CD4-positive, CD25-positive, alpha-beta regulatory T cell (primary cell): ENCODE measurements around the gene RBBP5. TPM values are rescaled to one million over a fixed set of nuclear protein-coding genes. Genes with fewer than 3 reads are reported as not detected.
A peak's percentile ranks its signal among the peaks of the same experiment; 100 is the strongest.

Source experiments
- ATAC-seq, 2 donors: fragments of 150-1000 bp; cut with Tn5 transposase; one replicate each; pipeline ENCODE4 v1.10.0; 2021; ENCODE audit warnings: low read depth in 2 of 2, moderate number of reproducible peaks in 2 of 2, moderate library complexity in 1 of 2
- DNase-seq, 3 donors: peaks; one replicate each; pipeline versions ENCODE4 v3.0.0 to v3.0.0-alpha.2; 2012 to 2022; ENCODE audit warnings: mixed read lengths in 1 of 3
- H3K27ac ChIP-seq: one replicate; pipeline ENCODE4 v1.7.0; 2013; ENCODE audit warnings: mild to moderate bottlenecking, low read length; ENCODE audit not compliant: insufficient read depth, poor library complexity, severe bottlenecking
- H3K27me3 ChIP-seq: one replicate; pipeline ENCODE4 v1.7.0; 2013; ENCODE audit warnings: low read length; ENCODE audit not compliant: control insufficient read depth, insufficient read depth
- H3K36me3 ChIP-seq: one replicate; pipeline ENCODE4 v1.7.0; 2013; ENCODE audit warnings: mild to moderate bottlenecking, low read length, moderate library complexity; ENCODE audit not compliant: control insufficient read depth, insufficient read depth
- H3K4me1 ChIP-seq: 2 replicates; pipeline ENCODE4 v1.7.0; 2013; ENCODE audit warnings: mild to moderate bottlenecking, low read length; ENCODE audit not compliant: insufficient read depth, control insufficient read depth, poor library complexity, severe bottlenecking
- H3K4me3 ChIP-seq: one replicate; pipeline ENCODE4 v1.7.0; 2013; ENCODE audit warnings: low read depth, mild to moderate bottlenecking, low read length, moderate library complexity
- H3K9me3 ChIP-seq, 2 experiments: 1 replicate in 1 of 2; 2 replicates in 1 of 2; pipeline ENCODE4 v1.7.0; 2013; ENCODE audit warnings: low read length in 2 of 2, mild to moderate bottlenecking in 1 of 2, moderate library complexity in 1 of 2; ENCODE audit not compliant: control insufficient read depth in 2 of 2
- H3K27ac Mint-ChIP-seq, 3 donors: one replicate each; pipeline ENCODE4 v1.8.0; 2020 to 2022; ENCODE audit warnings: mild to moderate bottlenecking in 3 of 3, mixed read lengths in 3 of 3, moderate library complexity in 2 of 3
- H3K27me3 Mint-ChIP-seq: one replicate; pipeline ENCODE4 v1.8.0; 2022; ENCODE audit warnings: mild to moderate bottlenecking, mixed read lengths
- H3K36me3 Mint-ChIP-seq: one replicate; pipeline ENCODE4 v1.8.0; 2020; ENCODE audit warnings: mixed read lengths
- H3K4me1 Mint-ChIP-seq, 4 donors: one replicate each; pipeline ENCODE4 v1.8.0; 2020 to 2022; ENCODE audit warnings: mixed read lengths in 4 of 4, mild to moderate bottlenecking in 1 of 4
- H3K4me3 Mint-ChIP-seq, 4 donors: one replicate each; pipeline ENCODE4 v1.8.0; 2020 to 2022; ENCODE audit warnings: mild to moderate bottlenecking in 4 of 4, mixed read lengths in 4 of 4, moderate library complexity in 3 of 4
- H3K9me3 Mint-ChIP-seq, 7 donors: one replicate each; pipeline ENCODE4 v1.8.0; 2020 to 2022; ENCODE audit warnings: mixed read lengths in 7 of 7, mild to moderate bottlenecking in 3 of 7, moderate library complexity in 2 of 7
- polyA plus RNA-seq, 4 donors: library from polyadenylated mRNA; unstranded; fragments of 300-500 nt; fragmentation: Illumina TruSeq; gene quantifications; one replicate each; pipeline ENCODE4 v1.2.3, GENCODE V29; 2021
- total RNA-seq: library from RNA; stranded (reverse); gene quantifications from one replicate; pipeline ENCODE4 v1.2.3, GENCODE V29; 2022

RBBP5 gene
- total and polyA plus RNA-seq, 5 donors from 2014 or later, result 18.5 to 26.5 (median 21.2) TPM

- no peaks in the 10 kb centered on the region for H3K9me3 Mint-ChIP-seq
- DNase-seq, result no peak
- peaks cover 9% of the 10 kb centered on the region for H3K27me3 Mint-ChIP-seq
- no peak overlapping the region for H3K4me3 Mint-ChIP-seq
- no peak for ATAC-seq
- H3K4me3 ChIP-seq, result no peak overlapping the region
- no peaks in the 10 kb centered on the region for H3K36me3 ChIP-seq
- H3K9me3 ChIP-seq, result no peaks in the 10 kb centered on the region
- H3K36me3 Mint-ChIP-seq, result no peaks in the 10 kb centered on the region
- no peaks in the 10 kb centered on the region for H3K27me3 ChIP-seq
- H3K4me1 Mint-ChIP-seq, result peaks cover 0 to 5% (median 0%) of the 10 kb centered on the region in 4 donors
- H3K27ac ChIP-seq, result no peak overlapping the region
- H3K27ac Mint-ChIP-seq, result peak overlapping the region in 1 of 3 donors; percentile 14
- peaks cover 4% of the 10 kb centered on the region for H3K4me1 ChIP-seq
Measured at GRCh38 chr1:205060746-205061145, 61.0 kb downstream of the RBBP5 start.

- H3K9me3 Mint-ChIP-seq, result no peaks in the 10 kb centered on the region
- DNase-seq, result no peak
- H3K27me3 Mint-ChIP-seq, result peaks cover 5% of the 10 kb centered on the region
- Histone ChIP-seq H3K9me3 (no peaks in the 10 kb centered on the region), H3K4me3 (no peak overlapping the region), H3K27ac (no peak overlapping the region), H3K4me1 (peaks cover 4% of the 10 kb centered on the region), H3K36me3 (no peaks in the 10 kb centered on the region), H3K27me3 (no peaks in the 10 kb centered on the region)
- no peak for ATAC-seq
- no peaks in the 10 kb centered on the region for H3K36me3 Mint-ChIP-seq
- no peak overlapping the region for H3K27ac Mint-ChIP-seq
- H3K4me1 Mint-ChIP-seq, result peaks cover 0 to 5% (median 0%) of the 10 kb centered on the region in 4 donors
- no peak overlapping the region for H3K4me3 Mint-ChIP-seq
Measured at GRCh38 chr1:205059660-205060059, 62.1 kb downstream of the RBBP5 start.

GRCh38 chr1:205058853-205059252, 62.9 kb downstream of the RBBP5 start:
- no peaks in the 10 kb centered on the region for H3K9me3 Mint-ChIP-seq
- no peak overlapping the region for H3K4me3 Mint-ChIP-seq
- DNase-seq, result no peak
- H3K27ac Mint-ChIP-seq, result no peak overlapping the region
- ATAC-seq, result no peak
- Histone ChIP-seq H3K9me3 (no peaks in the 10 kb centered on the region), H3K27me3 (no peaks in the 10 kb centered on the region), H3K36me3 (no peaks in the 10 kb centered on the region), H3K27ac (no peak overlapping the region), H3K4me3 (no peak overlapping the region), H3K4me1 (peaks cover 4% of the 10 kb centered on the region)
- no peaks in the 10 kb centered on the region for H3K36me3 Mint-ChIP-seq
- H3K27me3 Mint-ChIP-seq, result peaks cover 4% of the 10 kb centered on the region
- peaks cover 0 to 5% (median 0%) of the 10 kb centered on the region in 4 donors for H3K4me1 Mint-ChIP-seq

- Histone ChIP-seq H3K27ac (no peak overlapping the region), H3K4me3 (no peak overlapping the region), H3K36me3 (no peaks in the 10 kb centered on the region), H3K9me3 (no peaks in the 10 kb centered on the region), H3K27me3 (no peaks in the 10 kb centered on the region), H3K4me1 (peaks cover 4% of the 10 kb centered on the region)
- ATAC-seq (no peak), DNase-seq (no peak)
- no peaks in the 10 kb centered on the region for H3K9me3 Mint-ChIP-seq
- H3K27me3 Mint-ChIP-seq, result no peaks in the 10 kb centered on the region
- no peak overlapping the region for H3K27ac Mint-ChIP-seq
- H3K4me1 Mint-ChIP-seq, result peaks cover 0 to 5% (median 0%) of the 10 kb centered on the region in 4 donors
- H3K4me3 Mint-ChIP-seq, result no peak overlapping the region
- H3K36me3 Mint-ChIP-seq, result no peaks in the 10 kb centered on the region
Measured at GRCh38 chr1:205057808-205058575, 63.8 kb downstream of the RBBP5 start.

- peaks cover 0 to 5% (median 0%) of the 10 kb centered on the region in 4 donors for H3K4me1 Mint-ChIP-seq
- H3K27ac ChIP-seq, result no peak overlapping the region
- no peaks in the 10 kb centered on the region for H3K9me3 Mint-ChIP-seq
- peaks cover 4% of the 10 kb centered on the region for H3K4me1 ChIP-seq
- H3K4me3 ChIP-seq, result no peak overlapping the region
- no peak for ATAC-seq
- H3K4me3 Mint-ChIP-seq, result no peak overlapping the region
- H3K27ac Mint-ChIP-seq, result no peak overlapping the region
- no peaks in the 10 kb centered on the region for H3K9me3 ChIP-seq
- no peaks in the 10 kb centered on the region for H3K36me3 ChIP-seq
- no peaks in the 10 kb centered on the region for H3K27me3 ChIP-seq
- H3K27me3 Mint-ChIP-seq, result no peaks in the 10 kb centered on the region
- no peaks in the 10 kb centered on the region for H3K36me3 Mint-ChIP-seq
- no peak for DNase-seq
Measured at GRCh38 chr1:205056956-205057568, 64.7 kb downstream of the RBBP5 start.

GRCh38 chr1:205056188-205056611, 65.6 kb downstream of the RBBP5 start:
- no peaks in the 10 kb centered on the region for H3K27me3 Mint-ChIP-seq
- no peak for DNase-seq
- Histone ChIP-seq H3K27me3 (no peaks in the 10 kb centered on the region), H3K4me1 (no peaks in the 10 kb centered on the region), H3K27ac (no peak overlapping the region), H3K36me3 (no peaks in the 10 kb centered on the region), H3K4me3 (no peak overlapping the region), H3K9me3 (no peaks in the 10 kb centered on the region)
- no peak for ATAC-seq
- no peak overlapping the region for H3K4me3 Mint-ChIP-seq
- no peaks in the 10 kb centered on the region for H3K9me3 Mint-ChIP-seq
- no peak overlapping the region for H3K27ac Mint-ChIP-seq
- no peaks in the 10 kb centered on the region for H3K4me1 Mint-ChIP-seq
- H3K36me3 Mint-ChIP-seq, result no peaks in the 10 kb centered on the region

- H3K4me1 Mint-ChIP-seq, result no peaks in the 10 kb centered on the region
- DNase-seq, result no peak
Measured at GRCh38 chr1:205054013-205054412, 67.8 kb downstream of the RBBP5 start.

GRCh38 chr1:205053296-205053695, 68.5 kb downstream of the RBBP5 start:
- ATAC-seq (no peak), DNase-seq (no peak)
- H3K27ac ChIP-seq, result no peak overlapping the region
- no peaks in the 10 kb centered on the region for H3K36me3 Mint-ChIP-seq
- no peak overlapping the region for H3K4me3 ChIP-seq
- H3K4me1 Mint-ChIP-seq, result no peaks in the 10 kb centered on the region
- H3K27me3 ChIP-seq, result no peaks in the 10 kb centered on the region
- H3K36me3 ChIP-seq, result no peaks in the 10 kb centered on the region
- no peak overlapping the region for H3K4me3 Mint-ChIP-seq
- H3K9me3 Mint-ChIP-seq, result peaks cover 0 to 1% (median 0%) of the 10 kb centered on the region in 7 donors
- no peaks in the 10 kb centered on the region for H3K4me1 ChIP-seq
- H3K9me3 ChIP-seq, result no peaks in the 10 kb centered on the region
- no peaks in the 10 kb centered on the region for H3K27me3 Mint-ChIP-seq
- H3K27ac Mint-ChIP-seq, result no peak overlapping the region

More at GRCh38 chr1:205054013-205054412, 67.8 kb downstream of the RBBP5 start:
- no peak overlapping the region for H3K4me3 Mint-ChIP-seq
- no peak overlapping the region for H3K27ac ChIP-seq
- H3K9me3 Mint-ChIP-seq, result peaks cover 0 to 1% (median 0%) of the 10 kb centered on the region in 7 donors
- H3K27me3 ChIP-seq, result no peaks in the 10 kb centered on the region
- ATAC-seq, result no peak
- H3K4me3 ChIP-seq, result no peak overlapping the region
- no peaks in the 10 kb centered on the region for H3K36me3 Mint-ChIP-seq
- H3K27me3 Mint-ChIP-seq, result no peaks in the 10 kb centered on the region
- no peak overlapping the region for H3K27ac Mint-ChIP-seq
- no peaks in the 10 kb centered on the region for H3K4me1 ChIP-seq
- no peaks in the 10 kb centered on the region for H3K36me3 ChIP-seq
- no peaks in the 10 kb centered on the region for H3K9me3 ChIP-seq
